Stomach (tissue), 9 donors: ENCODE results near the gene CSGALNACT2. TPM values are rescaled to one million over a fixed set of nuclear protein-coding genes. Genes with fewer than 3 reads are reported as not detected.

Experiments
- DNase-seq, 2 donors: peaks; one replicate each; pipeline versions ENCODE4 v3.0.0 to v3.0.0-alpha.2; 2013 to 2019
- H3K27ac ChIP-seq, 5 donors: fragments of 200-600 bp in 4 of 5; sonication (generic) in 4 of 5; one replicate each; pipeline ENCODE4 v1.5.1; 2013 to 2019; ENCODE audit warnings: mild to moderate bottlenecking in 1 of 5, moderate library complexity in 1 of 5
- H3K27me3 ChIP-seq, 3 donors: fragments of 200-600 bp; sonication (generic); one replicate each; pipeline ENCODE4 v1.5.1; 2017 to 2019; ENCODE audit warnings: mixed run types in 1 of 3
- H3K36me3 ChIP-seq, 4 donors: fragments of 200-600 bp; sonication (generic); 1 replicate in 3 of 4; 2 replicates in 1 of 4; pipeline ENCODE4 v1.5.1; 2016 to 2019
- H3K4me1 ChIP-seq, 4 donors: fragments of 200-600 bp; sonication (generic); one replicate each; pipeline ENCODE4 v1.5.1; 2016 to 2019
- H3K4me3 ChIP-seq, 4 donors: fragments of 200-600 bp; sonication (generic) in 3 of 4; one replicate each; pipeline ENCODE4 v1.5.1; 2016 to 2019; ENCODE audit warnings: mild to moderate bottlenecking in 1 of 4
- H3K9me3 ChIP-seq, 4 donors: fragments of 200-600 bp; sonication (generic); one replicate each; pipeline ENCODE4 v1.5.1; 2016 to 2019
- CTCF ChIP-seq, 7 experiments: fragments of 450-650 bp in 4 of 7; fragments of 200-600 bp in 3 of 7; sonication (generic) in 3 of 7; IDR thresholded peaks; one replicate each; pipeline ENCODE4 v1.5.1; 2016 to 2019; ENCODE audit warnings: antibody characterized with exemption in 7 of 7, control low read depth in 2 of 7, mild to moderate bottlenecking in 1 of 7
- EP300 ChIP-seq: sonication (generic); formaldehyde crosslinking; IDR thresholded peaks from one replicate; pipeline ENCODE4 v1.6.1; 2017; ENCODE audit warnings: antibody characterized with exemption
- POLR2A ChIP-seq, 4 donors: fragments of 450-650 bp; IDR thresholded peaks; one replicate each; pipeline ENCODE4 v1.6.1; 2016; ENCODE audit warnings: antibody characterized with exemption in 4 of 4, control low read depth in 2 of 4, mild to moderate bottlenecking in 1 of 4, moderate library complexity in 1 of 4
- POLR2AphosphoS5 ChIP-seq, 3 donors: sonication (generic); formaldehyde crosslinking; IDR thresholded peaks; one replicate each; pipeline ENCODE4 v1.6.1; 2016; ENCODE audit warnings: antibody characterized with exemption in 3 of 3
- WGBS, 5 donors: extraction: QIAGEN DNeasy Blood & Tissue Kit in 3 of 5; methylation state at CpG; one replicate each; pipeline versions ENCODE4 v1.1.5 to v1.1.7; 2013 to 2018; 5-methylcytosine and 5-hydroxymethylcytosine counted together
- intact Hi-C: fragments of 100-400 bp; cut with DNase I; formaldehyde crosslinking; loops from one replicate; pipeline ENCODE4 v1.15.1; 2023; ENCODE audit warnings: low total_unique reads
- polyA plus RNA-seq, 3 donors: library from polyadenylated mRNA; stranded (reverse); fragments of 200-250 nt; gene quantifications; one replicate each; pipeline ENCODE4 v1.2.3, GENCODE V29; 2013
- total RNA-seq, 5 donors: library from RNA; depleted of rRNA; stranded (reverse); fragments of >200 nt; gene quantifications; one replicate each; pipeline versions ENCODE4 v1.1.0 to v1.2.3, GENCODE V29; 2014 to 2016
- donor health status: healthy with polysubstance abuse.
- donor health status: Bipolar disorder and iron deficiency.
- donor health status: healthy.

Gene CSGALNACT2
- total and polyA plus RNA-seq, 8 donors, result 2.0 to 30.1 (median 7.8) TPM

- Histone ChIP-seq H3K27me3 (peaks cover 0 to 16% (median 0%) of the 10 kb centered on the region in 3 donors), H3K9me3 (no peaks in the 10 kb centered on the region), H3K4me1 (peaks cover 12 to 21% (median 17%) of the 10 kb centered on the region in 4 donors), H3K27ac (no peak overlapping the region), H3K4me3 (no peak overlapping the region), H3K36me3 (no peaks in the 10 kb centered on the region)
- intact Hi-C loops, result no loop called here
- TF ChIP-seq POLR2A (IDR thresholded peaks at IDR 0.05), result no peak
- WGBS, 5 donors, result 89 to 95% (median 91%) methylated on average over 14 to 20 of the region's 20 CpGs
- DNase-seq, result no peak
These were observed 67.6 kb downstream of the CSGALNACT2 start for GRCh38 chr10:43205681-43206390.

GRCh38 chr10:43206391-43207235 is 68.4 kb downstream of the CSGALNACT2 start:
- no peak for DNase-seq
- Histone ChIP-seq H3K9me3 (no peaks in the 10 kb centered on the region), H3K27me3 (peaks cover 0 to 13% (median 0%) of the 10 kb centered on the region in 3 donors), H3K4me1 (peaks cover 12 to 19% (median 16%) of the 10 kb centered on the region in 4 donors), H3K27ac (no peak overlapping the region), H3K36me3 (no peaks in the 10 kb centered on the region), H3K4me3 (no peak overlapping the region)
- TF ChIP-seq EP300, result no peak
- TF ChIP-seq POLR2A (IDR thresholded peaks at IDR 0.05), result no peak
- TF ChIP-seq CTCF (IDR thresholded peaks at IDR 0.05), result no peak
- no peak for TF ChIP-seq POLR2AphosphoS5 (IDR thresholded peaks at IDR 0.05)
- intact Hi-C loops, result no loop called here
- 87 to 95% (median 92%) methylated on average over 11 to 13 of the region's 13 CpGs for WGBS, 5 donors

GRCh38 chr10:43208147-43209073 is 70.2 kb downstream of the CSGALNACT2 start:
- Histone ChIP-seq H3K27me3 (peaks cover 0 to 10% (median 0%) of the 10 kb centered on the region in 3 donors), H3K4me3 (no peak overlapping the region), H3K9me3 (no peaks in the 10 kb centered on the region), H3K4me1 (peaks cover 0 to 1% (median under 1%) of the 10 kb centered on the region in 4 donors), H3K36me3 (no peaks in the 10 kb centered on the region), H3K27ac (no peak overlapping the region)
- DNase-seq, result no peak
- WGBS, 5 donors, result 73 to 80% (median 79%) methylated on average over 13 to 17 of the region's 17 CpGs
- intact Hi-C loops, result no loop called here
- TF ChIP-seq EP300 (no peak), POLR2A (IDR thresholded peaks at IDR 0.05) (no peak), CTCF (IDR thresholded peaks at IDR 0.05) (no peak), POLR2AphosphoS5 (IDR thresholded peaks at IDR 0.05) (no peak)

- Histone ChIP-seq H3K27me3 (peaks cover 0 to 10% (median 0%) of the 10 kb centered on the region in 3 donors), H3K4me1 (no peaks in the 10 kb centered on the region), H3K36me3 (no peaks in the 10 kb centered on the region), H3K27ac (no peak overlapping the region), H3K4me3 (no peak overlapping the region), H3K9me3 (no peaks in the 10 kb centered on the region)
- intact Hi-C loops, result no loop called here
- DNase-seq, result no peak
- TF ChIP-seq EP300 (no peak), POLR2A (IDR thresholded peaks at IDR 0.05) (no peak), POLR2AphosphoS5 (IDR thresholded peaks at IDR 0.05) (no peak), CTCF (IDR thresholded peaks at IDR 0.05) (no peak)
- WGBS, 5 donors, result 73 to 89% (median 84%) methylated on average over 7 of the region's 7 CpGs
These were observed 70.8 kb downstream of the CSGALNACT2 start for GRCh38 chr10:43209074-43209455.
